SK-N-SH treated with all-trans-retinoic acid at 6 μM for 48 hours (cell line): ENCODE measurements around the gene FRS2.

ENCODE experiments used
- ARNTL ChIP-seq: fragments of 450-650 bp; formaldehyde crosslinking; IDR thresholded peaks from 2 replicates; pipeline ENCODE4 v1.5.0; 2020; ENCODE audit warnings: low read depth, mild to moderate bottlenecking, moderate library complexity, borderline replicate concordance
- GLIS3 ChIP-seq: fragments of 250-450 bp; sonication (Bioruptor Pico); IDR thresholded peaks from 2 replicates; pipeline ENCODE4 v1.5.0; 2020; ENCODE audit warnings: mild to moderate bottlenecking, moderate library complexity
- SNAI2 ChIP-seq: fragments of 250-450 bp; sonication (Bioruptor Pico); IDR thresholded peaks from 2 replicates; pipeline ENCODE4 v1.5.0; 2020; ENCODE audit warnings: mild to moderate bottlenecking, moderate library complexity
- ZFP3 ChIP-seq: fragments of 250-450 bp; sonication (Bioruptor Pico); IDR thresholded peaks from 2 replicates; pipeline ENCODE4 v1.5.0; 2020; ENCODE audit warnings: mild to moderate bottlenecking, moderate library complexity
- ZFP30 ChIP-seq: fragments of 450-650 bp; formaldehyde crosslinking; IDR thresholded peaks from 2 replicates; pipeline ENCODE4 v1.5.0; 2022; ENCODE audit warnings: mild to moderate bottlenecking, moderate library complexity
- ZNF8 ChIP-seq: fragments of 450-650 bp; formaldehyde crosslinking; IDR thresholded peaks from 2 replicates; pipeline ENCODE4 v1.5.0; 2020; ENCODE audit warnings: mild to moderate bottlenecking, moderate library complexity
- TF ChIP-seq, protein P1 (sequence below): fragments of 250-450 bp; sonication (Bioruptor Pico); IDR thresholded peaks from 2 replicates; pipeline ENCODE4 v1.8.0; 2020; ENCODE audit warnings: mild to moderate bottlenecking, moderate library complexity, borderline replicate concordance

DNA sequence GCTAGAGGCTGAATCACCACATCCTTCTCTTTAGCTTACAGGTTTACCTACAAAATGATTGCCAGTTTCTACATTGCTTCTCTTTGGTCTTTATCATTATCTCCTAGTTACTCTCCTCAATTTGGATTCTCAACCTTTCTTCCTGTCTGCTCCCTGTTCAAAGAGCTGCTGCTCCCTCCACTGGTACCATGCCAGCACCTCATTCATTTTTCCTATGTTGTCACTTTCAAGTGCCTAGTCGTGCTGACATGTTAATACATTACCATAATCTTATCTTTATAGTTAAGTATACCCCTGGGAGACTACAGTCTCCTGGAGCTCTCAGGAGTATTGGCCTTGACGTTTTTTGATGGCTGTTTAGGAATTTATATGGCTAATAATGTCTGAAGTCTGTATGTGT, 14.2 kb downstream of the FRS2 start:
- no peak for TF ChIP-seq ZNF8 (CRISPR knock-in tag)
- no peak for TF ChIP-seq GLIS3 (CRISPR knock-in tag)
- TF ChIP-seq, protein P1, sequence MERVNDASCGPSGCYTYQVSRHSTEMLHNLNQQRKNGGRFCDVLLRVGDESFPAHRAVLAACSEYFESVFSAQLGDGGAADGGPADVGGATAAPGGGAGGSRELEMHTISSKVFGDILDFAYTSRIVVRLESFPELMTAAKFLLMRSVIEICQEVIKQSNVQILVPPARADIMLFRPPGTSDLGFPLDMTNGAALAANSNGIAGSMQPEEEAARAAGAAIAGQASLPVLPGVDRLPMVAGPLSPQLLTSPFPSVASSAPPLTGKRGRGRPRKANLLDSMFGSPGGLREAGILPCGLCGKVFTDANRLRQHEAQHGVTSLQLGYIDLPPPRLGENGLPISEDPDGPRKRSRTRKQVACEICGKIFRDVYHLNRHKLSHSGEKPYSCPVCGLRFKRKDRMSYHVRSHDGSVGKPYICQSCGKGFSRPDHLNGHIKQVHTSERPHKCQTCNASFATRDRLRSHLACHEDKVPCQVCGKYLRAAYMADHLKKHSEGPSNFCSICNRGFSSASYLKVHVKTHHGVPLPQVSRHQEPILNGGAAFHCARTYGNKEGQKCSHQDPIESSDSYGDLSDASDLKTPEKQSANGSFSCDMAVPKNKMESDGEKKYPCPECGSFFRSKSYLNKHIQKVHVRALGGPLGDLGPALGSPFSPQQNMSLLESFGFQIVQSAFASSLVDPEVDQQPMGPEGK (CRISPR knock-in tag) = no peak
- TF ChIP-seq ZFP30 (CRISPR knock-in tag) = no peak
- TF ChIP-seq SNAI2 (CRISPR knock-in tag) = no peak
- no peak for TF ChIP-seq ZFP3 (CRISPR knock-in tag)
- no peak for TF ChIP-seq ARNTL
